Measurements from ENCODE around the gene GCLC. TPM values are rescaled to one million over a fixed set of nuclear protein-coding genes. Genes with fewer than 3 reads are reported as not detected.

Gene GCLC
- 15.7 and 18.4 TPM in 2 replicates for total RNA-seq

DNA sequence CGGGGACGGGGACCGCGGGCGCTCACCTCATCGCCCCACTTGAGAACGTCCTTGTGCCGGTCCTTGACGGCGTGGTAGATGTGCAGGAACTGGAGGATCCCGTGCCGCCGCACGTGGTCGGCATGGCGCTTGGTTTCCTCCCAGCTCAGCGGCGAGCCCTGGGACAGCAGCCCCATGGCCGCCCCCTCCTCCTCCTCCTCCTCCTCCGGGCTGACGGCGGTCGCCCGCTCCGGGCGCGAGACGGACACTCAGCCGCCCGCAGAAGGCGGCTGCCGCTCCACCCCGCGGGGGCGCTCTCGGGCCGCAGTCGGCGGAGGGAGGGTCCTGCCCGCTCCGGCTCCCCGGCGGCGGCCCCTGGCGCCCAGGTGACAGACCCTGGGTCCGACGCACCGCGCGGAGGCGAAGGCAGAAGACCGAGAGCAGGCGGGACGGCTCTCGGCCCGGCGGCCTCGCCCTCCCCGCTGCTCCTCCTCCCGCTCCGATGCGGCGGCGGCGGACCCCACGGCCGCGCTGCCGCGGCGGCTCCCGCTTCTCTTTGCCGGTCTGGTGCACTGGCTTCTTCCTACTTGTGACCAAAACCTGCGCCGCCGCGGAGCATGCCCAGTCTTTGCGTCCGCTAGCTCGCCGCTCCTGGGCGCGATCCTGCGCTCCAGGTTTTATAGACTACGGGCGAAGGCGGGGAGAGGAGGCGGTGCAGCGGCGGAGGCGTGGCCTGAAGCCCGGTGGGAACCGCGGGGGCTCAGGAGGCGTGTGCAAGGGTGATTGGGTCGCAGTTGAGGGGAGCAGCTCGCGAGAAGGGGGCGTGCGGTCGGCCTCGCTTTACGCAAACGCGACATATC, at the start of gene GCLC:
Gene GCLC, minus strand, starts transcription at position 632 of the 839 bp plus-strand sequence. Its CDS starts 456 bp downstream, at position 176.

Other genes with a start within 250 kb of the GCLC start
- gene ELOVL5, start 196.2 kb downstream of the GCLC start, total RNA-seq, result 71.9 and 93.9 TPM in 2 replicates
- under 0.01 TPM in 2 replicates for gene KLHL31, start 120.7 kb upstream of the GCLC start, total RNA-seq
- gene LRRC1, start 249.9 kb upstream of the GCLC start, total RNA-seq, result 4.6 and 5.6 TPM in 2 replicates